Stimulated activated naive CD4-positive, alpha-beta T cell (primary cell): ENCODE results near the gene SCNN1A.
A peak's percentile ranks its signal among the peaks of the same experiment; 100 is the strongest.

Source experiments
- DNase-seq, 6 experiments: peaks; one replicate each; lab custom pipeline; 2025; lab: John Stamatoyannopoulos, UW

Gene SCNN1A

DNA sequence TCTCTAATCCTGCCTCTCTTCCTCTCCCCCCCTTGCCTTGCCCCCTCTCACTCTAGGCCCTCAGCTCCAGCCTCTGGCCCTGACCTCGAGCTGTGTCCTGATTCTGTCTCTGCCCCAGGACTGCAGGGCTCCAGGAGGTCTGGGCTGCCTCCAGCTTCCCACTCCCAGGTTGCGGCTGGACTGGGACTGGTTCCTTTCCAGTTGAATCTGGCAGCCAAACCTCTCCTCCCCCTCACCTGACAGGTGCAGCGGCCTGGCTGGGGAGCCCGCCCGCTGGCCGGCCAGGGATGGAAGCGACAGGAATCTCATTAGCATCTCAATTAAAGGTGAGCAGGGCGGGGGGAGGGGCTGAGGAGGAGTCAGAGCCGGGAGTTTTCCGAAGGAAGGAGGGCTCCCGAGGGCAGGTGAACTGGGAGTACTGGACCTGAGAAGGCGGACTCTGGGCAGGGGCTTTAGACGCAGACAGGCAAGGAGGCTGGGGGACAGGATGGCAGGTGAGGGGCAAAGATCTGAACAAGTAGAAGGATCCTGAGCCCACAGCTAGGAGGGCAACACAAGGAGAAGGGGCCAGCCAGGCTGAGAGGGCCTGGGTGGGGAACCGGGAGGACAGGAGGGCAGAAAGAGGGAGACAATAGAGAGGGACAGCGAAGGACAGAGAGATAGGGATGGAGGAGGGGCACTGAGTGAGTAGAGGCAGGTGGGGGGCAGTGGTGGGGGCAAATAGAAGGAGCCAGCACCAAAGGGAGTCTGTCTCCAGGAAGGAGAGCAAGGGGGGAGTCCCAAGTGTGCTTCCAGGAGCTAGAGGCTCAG is at the start of gene SCNN1A:
SCNN1A (minus strand) TSS at position 295 of the 810 bp plus-strand sequence. CDS start 780 bp downstream, outside the sequence.
- no peak for DNase-seq

DNA sequence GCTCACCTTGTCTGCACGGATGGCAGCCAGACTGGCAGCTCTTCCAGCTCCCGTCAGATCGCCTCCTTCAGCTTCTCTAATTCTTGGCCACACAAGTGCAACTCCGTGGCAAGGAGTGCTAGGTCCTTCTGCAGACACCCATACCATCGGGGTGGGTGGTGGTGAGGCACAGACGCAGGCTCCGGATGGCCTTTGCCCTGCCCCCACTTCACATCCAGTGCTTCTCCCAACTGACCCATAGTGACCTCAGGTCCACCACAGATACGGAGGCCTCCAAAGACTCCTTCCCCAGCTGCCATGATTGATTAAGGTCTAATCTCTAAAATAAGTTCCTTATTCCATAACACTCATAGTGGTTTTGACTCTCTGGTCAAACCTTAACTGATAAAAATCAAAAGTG is 49.5 kb upstream of the SCNN1A start:
- no peak for DNase-seq

DNA sequence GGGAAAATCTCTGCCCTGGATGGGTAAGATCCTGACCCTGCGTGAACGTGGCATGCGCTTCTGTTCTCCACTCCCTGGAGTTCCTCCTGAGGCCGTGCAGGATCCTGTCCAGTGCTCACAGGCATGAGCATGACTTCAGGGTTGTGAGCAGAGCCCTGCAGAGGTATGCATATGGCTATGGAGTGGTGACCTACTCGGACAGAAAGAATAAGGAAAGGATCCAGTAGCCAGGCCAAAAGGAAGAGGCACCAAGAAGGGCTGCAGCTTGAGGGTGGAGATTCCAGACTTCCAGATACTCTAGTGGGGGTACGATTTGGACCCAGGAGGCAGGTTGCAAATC is 48.6 kb upstream of the SCNN1A start:
- no peak for DNase-seq

DNA sequence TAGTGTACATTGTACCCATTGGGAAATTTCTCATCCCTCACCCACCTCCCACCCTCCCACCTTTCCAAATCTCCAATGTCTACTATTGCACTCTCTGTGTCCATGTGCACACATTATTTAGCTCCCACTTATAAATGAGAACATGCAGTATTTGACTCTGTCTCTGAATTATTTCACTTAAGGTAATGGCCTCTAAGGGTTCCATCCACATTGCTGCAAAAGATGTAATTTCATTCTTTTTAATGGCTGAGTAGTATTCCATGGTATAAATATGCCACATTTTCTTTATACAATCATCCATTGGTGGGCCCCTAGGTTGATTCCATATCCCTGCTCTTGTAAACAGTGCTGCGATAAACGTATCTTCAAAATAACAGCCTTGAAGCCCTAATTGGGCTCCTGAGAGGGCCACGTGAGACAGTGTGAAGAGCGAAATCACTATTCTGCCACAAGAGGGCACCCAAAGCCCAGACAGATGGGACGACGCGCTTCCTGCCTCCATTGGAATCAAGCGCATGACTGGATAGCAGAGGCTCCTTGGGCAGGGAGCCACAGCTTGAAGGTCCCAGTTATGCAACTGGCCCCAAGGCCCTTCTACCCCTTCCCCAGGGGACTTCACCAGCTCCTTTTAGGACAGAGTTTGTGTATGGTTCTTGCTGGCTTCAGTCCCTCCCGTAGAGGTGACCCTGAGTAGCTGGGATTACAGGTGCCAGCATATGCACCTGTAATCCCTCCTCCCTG is 48.1 kb upstream of the SCNN1A start:
- peak; percentile 58 to 87 (median 72) for DNase-seq

DNA sequence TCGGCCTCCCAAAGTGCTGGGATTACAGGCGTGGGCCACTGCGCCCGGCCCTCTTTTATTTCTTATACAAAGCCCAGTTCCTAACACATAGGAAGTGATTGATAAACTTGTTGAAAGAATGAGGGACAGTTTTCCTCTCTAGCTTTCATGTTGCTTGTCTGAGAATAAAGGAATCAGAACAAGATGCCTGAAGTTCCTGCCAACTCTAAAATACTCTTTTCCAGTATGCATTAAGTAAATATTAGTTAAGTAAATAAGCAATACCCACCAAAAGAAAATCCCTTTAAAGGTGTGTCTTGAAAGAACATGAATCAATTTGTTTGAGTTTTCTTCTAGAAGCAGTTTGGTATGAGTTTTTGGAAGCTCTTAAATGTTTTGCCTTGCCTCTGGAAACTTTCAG is 45.0 kb upstream of the SCNN1A start:
- DNase-seq = no peak

DNA sequence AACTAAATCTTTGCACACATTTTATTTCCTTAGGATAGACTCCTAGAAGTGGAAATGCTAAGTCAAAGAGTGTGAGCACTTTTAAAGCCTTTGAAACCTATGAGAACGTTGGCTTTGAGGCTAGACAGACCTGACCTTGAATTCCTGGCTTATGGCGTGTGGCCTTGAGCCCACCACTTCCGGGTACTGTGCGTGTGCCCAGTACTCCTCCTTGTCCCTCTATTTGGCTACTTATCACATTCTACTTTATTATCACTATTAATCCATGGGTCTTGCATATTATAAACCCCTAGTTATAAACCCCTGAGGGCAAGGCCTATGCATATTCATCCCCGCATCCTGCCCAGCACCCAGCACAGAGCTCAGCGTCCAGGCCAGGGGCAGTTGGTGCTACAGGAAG is 43.4 kb upstream of the SCNN1A start:
- DNase-seq = no peak

DNA sequence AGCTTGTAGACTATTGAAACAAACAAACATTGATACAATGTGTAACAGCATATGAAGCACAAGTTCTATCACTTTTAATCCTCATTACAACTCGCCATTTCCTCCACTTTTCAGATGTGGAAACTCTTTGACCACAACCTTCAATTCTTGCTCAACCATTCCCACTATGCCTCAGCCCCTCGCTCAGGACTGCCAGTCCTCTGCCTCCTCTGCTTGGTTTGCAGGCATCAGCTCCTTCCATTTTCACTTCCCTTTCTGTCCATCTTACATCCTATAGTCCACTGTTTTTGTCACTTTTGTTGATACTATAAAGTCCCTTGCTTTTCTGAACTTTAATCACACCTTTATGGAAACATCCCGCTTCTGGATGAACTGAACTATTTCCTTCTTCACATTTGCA is 41.2 kb upstream of the SCNN1A start:
- no peak for DNase-seq

DNA sequence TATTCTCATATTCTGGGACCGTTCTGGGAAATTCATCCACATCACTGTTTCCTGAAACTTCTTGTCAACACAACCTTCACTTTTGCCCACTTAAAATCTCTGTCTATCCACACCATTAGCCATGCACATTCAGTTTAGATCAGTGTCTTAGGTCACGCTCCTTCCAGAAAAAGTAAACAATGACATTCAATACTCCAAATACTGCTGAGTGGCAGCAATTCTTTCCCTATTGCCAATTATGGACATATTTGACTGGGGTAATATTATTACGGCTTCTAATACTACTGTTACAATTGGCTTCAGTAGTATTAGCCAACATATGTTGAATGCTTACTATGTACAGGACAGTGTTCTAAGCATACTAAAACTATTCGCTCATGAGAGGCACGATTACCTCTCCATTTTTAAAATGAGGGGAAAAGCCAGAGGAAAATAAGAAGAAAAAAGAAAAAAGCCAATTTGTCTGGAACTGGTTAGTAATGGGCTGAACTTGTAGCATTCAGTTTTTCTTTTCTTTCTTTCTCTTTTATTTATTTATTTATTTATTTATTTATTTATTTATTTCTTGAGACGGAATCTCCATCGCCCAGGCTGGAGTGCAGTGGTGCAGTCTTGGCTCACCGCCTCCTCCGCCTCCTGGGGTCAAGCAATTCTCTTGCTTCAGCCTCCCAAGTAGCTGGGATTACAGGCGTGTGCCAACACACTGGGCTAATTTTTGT is 32.0 kb upstream of the SCNN1A start:
- DNase-seq = no peak

DNA sequence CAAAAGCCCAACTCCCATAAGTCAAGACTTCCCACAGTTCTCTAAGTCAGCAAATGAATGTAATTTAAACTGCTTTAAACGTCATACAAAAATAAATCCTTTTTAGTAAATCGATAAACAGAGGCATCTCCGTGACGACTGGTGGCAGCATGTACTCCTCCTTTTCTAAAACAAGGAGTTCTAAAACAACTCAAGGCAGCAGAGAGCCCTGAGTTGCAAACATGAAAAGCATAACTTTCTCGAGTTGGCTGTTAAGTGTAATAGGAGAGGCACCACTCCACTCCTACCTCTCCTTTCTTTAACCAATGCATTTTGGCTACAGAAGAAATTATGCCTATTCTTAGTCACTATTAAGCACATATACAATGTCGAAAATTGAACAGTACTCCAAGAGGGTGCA is 30.6 kb upstream of the SCNN1A start:
- no peak for DNase-seq

DNA sequence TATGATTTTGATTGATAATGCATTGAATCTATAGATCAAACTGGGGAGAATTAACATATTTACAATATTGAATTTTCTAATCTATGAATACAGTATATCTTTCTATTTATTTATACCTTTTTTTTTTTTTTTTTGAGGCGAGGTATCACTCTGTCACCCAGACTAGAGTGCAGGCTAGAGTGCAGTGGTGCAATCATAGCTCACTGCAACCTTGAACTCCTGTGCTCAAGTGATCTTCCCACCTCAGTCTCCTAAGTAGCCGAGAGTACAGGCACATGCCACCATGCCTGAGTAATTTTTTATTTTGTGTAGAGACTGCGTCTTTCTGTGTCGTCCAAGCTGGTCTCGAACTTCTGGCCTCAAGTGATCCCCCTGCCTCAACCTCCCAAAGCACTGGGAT is 29.0 kb upstream of the SCNN1A start:
- DNase-seq = no peak

DNA sequence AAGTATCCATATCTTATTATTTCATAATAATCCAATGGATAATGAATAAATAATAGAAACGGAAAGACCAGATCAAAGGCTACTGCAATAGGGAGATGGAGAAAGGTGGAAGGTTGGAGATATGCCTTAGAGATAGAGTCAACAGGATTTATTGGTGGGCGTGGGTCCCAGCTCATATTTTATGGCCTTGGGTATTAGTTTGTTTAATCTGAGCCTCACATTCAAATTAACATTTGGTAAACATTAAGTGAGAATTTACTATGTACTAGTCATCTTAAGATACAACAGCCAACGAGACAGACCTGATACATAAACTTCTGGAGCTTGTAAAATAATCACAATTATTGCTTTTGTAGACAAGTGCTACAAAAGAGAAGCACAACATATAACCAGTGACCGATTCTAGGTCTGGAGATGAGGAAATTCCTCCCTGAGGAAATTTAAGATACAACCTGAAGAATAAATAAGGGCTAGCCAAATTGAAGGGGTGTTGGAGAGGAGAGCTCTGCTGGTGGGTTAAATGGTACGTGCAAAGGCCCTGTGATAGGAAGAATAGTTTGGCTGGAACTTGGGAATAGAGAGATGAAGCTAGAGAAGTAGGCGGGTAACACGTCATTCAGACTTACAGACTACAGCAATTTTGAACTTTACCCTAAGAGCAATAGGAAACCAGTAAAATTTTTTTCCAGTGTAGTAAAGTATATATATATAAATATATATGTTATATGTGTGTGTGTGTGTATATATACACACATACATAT is 24.7 kb upstream of the SCNN1A start:
- DNase-seq = no peak

DNA sequence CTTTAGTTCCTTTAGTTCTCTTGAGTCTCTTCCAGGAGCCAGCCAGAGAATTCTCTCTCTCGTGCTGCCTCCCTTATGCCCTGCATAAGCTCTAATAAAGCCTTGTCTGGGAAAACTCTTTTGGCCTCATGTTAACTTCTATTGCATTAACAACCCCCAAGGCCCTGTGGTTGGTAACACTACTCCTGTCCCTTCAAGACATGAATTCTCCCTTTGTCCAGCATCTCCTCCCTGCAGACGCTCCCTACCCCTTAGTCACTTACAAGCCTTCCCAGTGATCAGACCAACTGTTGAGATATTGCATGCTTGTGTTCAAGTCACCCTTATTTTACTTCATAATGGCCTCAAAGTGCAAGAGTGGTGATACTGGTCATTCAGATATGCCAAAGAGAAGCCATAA is 20.7 kb upstream of the SCNN1A start:
- DNase-seq = no peak

DNA sequence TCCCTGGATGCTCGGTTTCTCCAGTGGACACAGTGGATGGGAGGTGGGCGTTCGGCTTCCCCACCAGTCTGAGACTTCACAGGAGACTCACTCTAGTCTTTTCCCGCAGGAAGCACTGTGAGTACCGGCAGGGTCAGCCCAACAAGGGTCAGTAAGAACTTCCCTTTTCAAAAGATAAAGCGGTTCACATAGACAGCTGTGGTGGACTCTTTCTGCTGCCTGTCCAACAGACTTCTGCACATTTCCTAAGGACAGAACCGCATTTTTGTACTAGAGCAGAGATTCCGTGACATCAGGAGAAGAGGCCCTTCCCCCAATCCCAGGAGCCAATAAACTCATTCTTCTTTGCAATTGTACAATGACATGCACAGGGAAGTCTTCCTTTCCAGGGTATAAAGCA is 19.0 kb upstream of the SCNN1A start:
- no peak for DNase-seq

DNA sequence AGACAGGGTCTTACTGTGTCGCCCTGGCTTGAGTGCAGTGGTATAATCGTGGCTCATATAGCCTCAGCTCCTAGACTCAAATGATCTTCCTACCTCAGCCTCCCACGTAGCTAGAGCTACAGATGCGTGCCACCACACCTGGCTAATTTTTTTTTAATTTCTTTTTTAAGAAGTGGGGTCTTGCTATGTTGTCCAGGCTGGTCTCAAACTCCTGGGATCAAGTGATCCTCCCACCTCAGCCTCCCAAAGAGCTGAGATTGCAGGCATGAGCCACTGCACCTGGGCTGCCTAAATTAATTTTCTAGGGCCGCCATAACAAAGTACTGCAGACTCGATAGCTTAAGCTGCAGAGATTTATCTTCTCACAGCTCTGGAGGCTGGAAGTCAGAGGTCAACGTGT is 17.7 kb upstream of the SCNN1A start:
- no peak for DNase-seq

DNA sequence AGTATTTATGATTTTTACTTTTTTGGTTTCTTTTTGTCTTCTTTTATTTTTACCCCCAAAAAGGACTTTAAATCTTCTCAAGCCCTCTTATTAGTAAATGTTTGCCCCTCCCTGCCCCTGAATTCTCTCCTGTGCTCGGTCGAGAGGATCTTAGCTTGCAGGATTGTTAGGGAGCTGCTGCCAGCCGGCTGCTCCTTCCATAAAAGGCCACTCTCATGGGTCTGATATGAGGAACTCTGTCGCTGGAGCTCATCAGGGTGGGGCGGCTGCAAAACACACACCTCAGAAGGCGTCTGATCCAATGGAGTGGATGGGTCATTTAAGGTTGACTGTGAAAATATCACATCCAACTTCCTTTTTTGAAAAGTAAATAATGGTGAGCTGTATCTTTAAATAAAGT is 17.1 kb upstream of the SCNN1A start:
- no peak for DNase-seq

DNA sequence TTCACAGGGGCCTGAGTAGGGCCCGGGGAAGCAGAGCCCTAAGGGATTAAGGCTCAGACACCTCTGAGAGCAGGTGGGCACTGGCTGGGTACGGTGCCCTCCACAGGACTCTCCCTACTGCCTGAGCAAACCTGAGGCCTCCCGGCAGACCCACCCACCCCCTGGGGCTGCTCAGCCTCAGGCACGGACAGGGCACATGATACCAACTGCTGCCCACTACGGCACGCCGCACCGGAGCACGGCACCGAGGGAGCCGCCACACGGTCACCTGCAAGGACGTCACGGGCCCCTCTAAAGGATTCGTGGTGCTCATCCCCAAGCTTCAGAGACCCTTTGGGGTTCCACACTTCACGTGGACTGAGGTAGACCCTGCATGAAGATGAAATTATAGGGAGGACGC is 15.7 kb upstream of the SCNN1A start:
- no peak for DNase-seq

DNA sequence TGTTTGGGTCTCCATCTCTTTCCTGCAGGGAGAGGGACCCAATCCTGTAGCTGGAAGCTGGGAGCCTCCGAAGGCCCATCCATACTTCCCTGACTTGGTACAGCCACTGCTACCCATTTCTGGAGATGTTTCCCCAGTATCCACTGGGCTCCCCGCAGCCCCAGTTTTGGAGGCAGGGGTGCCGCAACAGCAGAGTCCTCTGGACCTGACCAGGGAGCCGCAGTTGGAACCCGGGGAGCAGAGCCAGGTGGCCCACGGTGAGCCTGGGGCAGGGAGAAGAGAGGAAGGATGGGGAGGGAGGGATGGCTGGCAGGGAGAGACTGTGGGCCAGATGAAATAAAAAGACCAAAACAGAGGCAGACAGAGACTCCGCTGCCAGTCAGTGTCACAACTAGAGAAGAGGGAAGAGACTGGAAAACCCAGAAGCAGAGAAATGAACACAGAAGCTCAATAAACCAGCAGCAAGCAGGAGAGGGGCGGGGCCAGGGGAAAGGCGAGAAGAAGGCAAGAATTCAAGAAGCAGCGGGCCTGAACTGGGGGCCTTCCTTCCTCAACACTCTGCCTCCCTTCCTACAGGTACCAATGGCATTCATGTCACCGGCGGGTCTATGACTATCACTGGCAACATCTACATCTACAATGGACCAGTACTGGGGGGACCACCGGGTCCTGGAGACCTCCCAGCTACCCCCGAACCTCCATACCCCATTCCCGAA is 14.9 kb upstream of the SCNN1A start:
- DNase-seq = no peak

DNA sequence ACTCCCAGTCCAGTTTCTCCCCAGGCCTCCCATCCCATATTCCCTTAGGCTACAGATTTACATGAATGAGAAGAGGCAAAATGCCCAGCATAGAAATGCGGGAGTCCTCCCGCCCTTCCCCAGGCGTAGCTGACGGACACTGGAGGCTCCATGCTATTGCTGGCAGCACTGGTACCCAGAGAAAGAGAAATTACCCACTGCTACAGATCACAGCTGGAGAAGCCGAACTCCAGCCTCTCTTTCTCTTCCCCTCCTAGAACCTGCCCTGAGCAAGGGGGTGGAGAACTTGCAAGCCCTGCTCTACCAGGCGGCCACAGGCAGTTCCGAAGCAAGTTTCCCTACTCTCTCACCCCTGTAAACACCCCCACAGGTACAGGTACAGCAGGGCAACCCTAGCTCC is 12.2 kb upstream of the SCNN1A start:
- DNase-seq = no peak

DNA sequence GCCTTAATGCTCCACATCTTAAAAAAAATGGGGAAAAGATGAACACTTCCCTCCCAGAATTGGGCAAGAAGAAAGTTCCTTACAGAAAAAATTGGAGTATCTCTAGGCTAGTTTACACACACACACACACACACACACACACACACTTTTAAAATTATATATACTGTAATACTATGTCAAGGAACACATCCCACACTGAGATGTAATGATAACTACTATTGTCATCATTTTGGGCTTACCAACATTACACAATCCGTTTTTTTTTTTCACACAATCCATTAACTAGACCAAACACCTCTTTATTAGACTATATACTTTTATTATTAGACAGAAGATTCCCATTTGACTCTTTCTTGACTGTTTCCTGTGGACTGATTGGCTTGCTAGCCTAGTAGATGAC is 11.1 kb upstream of the SCNN1A start:
- no peak for DNase-seq

DNA sequence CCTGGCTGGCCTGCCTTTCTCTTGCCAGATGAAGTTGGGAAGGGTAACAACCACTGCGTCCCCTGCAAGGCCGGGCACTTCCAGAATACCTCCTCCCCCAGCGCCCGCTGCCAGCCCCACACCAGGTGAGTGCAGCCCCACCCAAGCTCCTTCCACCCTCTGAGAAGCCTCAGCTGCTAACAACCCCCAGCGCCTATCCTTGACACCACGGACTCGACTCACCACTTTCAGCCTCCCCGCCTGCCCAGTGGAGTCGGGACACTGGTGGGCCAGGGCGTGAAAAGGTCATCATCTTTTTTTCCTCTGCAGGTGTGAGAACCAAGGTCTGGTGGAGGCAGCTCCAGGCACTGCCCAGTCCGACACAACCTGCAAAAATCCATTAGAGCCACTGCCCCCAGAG is 10.7 kb upstream of the SCNN1A start:
- DNase-seq = no peak
